B cell (primary cell): ENCODE measurements around the gene HES7. TPM values are rescaled to one million over a fixed set of nuclear protein-coding genes. Genes with fewer than 3 reads are reported as not detected.
"Not testable (repeated sequence)": the region's sequence is repeated elsewhere in the genome, so short reads cannot be mapped to it uniquely, and the experiment has no call there.

ENCODE experiments used
- ATAC-seq: fragments of 200-7000 bp; cut with Tn5 transposase; one replicate; pipeline ENCODE4 v1.10.0; 2021; ENCODE audit warnings: low read depth, mild to moderate bottlenecking, moderate number of reproducible peaks, moderate library complexity
- CTCF ChIA-PET: fragments of 350-600 bp; sonication (Branson Sonifier 250); formaldehyde crosslinking; loops from one replicate; lab custom pipeline; 2021; ENCODE audit warnings: antibody characterized with exemption, inconsistent platforms; lab: Charles Lee
- POLR2A ChIA-PET: fragments of 350-600 bp; sonication (Branson Sonifier 250); formaldehyde crosslinking; loops from one replicate; lab custom pipeline; 2021; ENCODE audit warnings: antibody characterized with exemption; lab: Charles Lee
- DNase-seq: peaks from one replicate; pipeline ENCODE4 v3.0.0; 2013
- H2AFZ ChIP-seq: 2 replicates; pipeline ENCODE4 v1.6.1; 2012; ENCODE audit warnings: mild to moderate bottlenecking, low read depth, low read length; ENCODE audit not compliant: insufficient read depth, poor library complexity, severe bottlenecking
- H3K27ac ChIP-seq, 2 donors: 1 replicate in 1 of 2; 2 replicates in 1 of 2; pipeline ENCODE4 v1.5.1; 2012 to 2013; ENCODE audit warnings: low read length in 2 of 2, mild to moderate bottlenecking in 2 of 2, moderate library complexity in 1 of 2
- H3K27me3 ChIP-seq, 4 experiments: fragments of 200-600 bp in 1 of 4; sonication (generic) in 1 of 4; replicated peaks in 1 of 4; 1 replicate in 2 of 4; 2 replicates in 2 of 4; pipeline versions ENCODE4 v1.6.1 to v1.7.0; 2013 to 2016; ENCODE audit warnings: low read length in 3 of 4, mild to moderate bottlenecking in 2 of 4, mixed read lengths in 1 of 4, moderate library complexity in 1 of 4; ENCODE audit not compliant: insufficient read depth in 4 of 4, control insufficient read depth in 3 of 4; ENCODE audit errors: control extremely low read depth in 1 of 4
- H3K36me3 ChIP-seq, 2 experiments: replicated peaks in 1 of 2; 1 replicate in 1 of 2; 2 replicates in 1 of 2; pipeline versions ENCODE4 v1.6.1 to v1.7.1; 2013; ENCODE audit warnings: low read length in 1 of 2; ENCODE audit not compliant: insufficient read depth in 2 of 2, control insufficient read depth in 1 of 2; ENCODE audit errors: control extremely low read depth in 1 of 2, extremely low read depth in 1 of 2
- H3K4me1 ChIP-seq, 2 donors: fragments of 200-600 bp in 1 of 2; sonication (generic) in 1 of 2; 1 replicate in 1 of 2; 2 replicates in 1 of 2; pipeline versions ENCODE4 v1.5.1 to v1.6.1; 2013 to 2017; ENCODE audit warnings: low read length in 2 of 2; ENCODE audit not compliant: control insufficient read depth in 2 of 2, insufficient read depth in 2 of 2
- H3K4me2 ChIP-seq: replicated peaks from 2 replicates; pipeline ENCODE3; 2012; ENCODE audit warnings: mild to moderate bottlenecking, low read depth, low read length; ENCODE audit not compliant: poor library complexity, severe bottlenecking
- H3K4me3 ChIP-seq, 5 experiments: fragments of 200-600 bp in 1 of 5; sonication (generic) in 1 of 5; 1 replicate in 3 of 5; 2 replicates in 2 of 5; pipeline versions ENCODE4 v1.5.1 to v1.7.0; 2011 to 2016; ENCODE audit warnings: low read length in 4 of 5, mild to moderate bottlenecking in 4 of 5, low read depth in 2 of 5, control low read depth in 1 of 5, moderate library complexity in 1 of 5; ENCODE audit not compliant: insufficient read depth in 1 of 5; ENCODE audit errors: control extremely low read depth in 1 of 5, extremely low read depth in 1 of 5
- H3K79me2 ChIP-seq: fragments of 200-600 bp; sonication (generic); one replicate; pipeline ENCODE4 v1.6.0; 2016; ENCODE audit warnings: low read length; ENCODE audit not compliant: control insufficient read depth, insufficient read depth
- H3K9ac ChIP-seq: fragments of 200-600 bp; sonication (generic); 2 replicates; pipeline ENCODE4 v1.6.1; 2017; ENCODE audit warnings: mild to moderate bottlenecking, low read length, moderate library complexity
- H3K9me3 ChIP-seq, 3 donors: one replicate each; pipeline versions ENCODE4 v1.6.1 to v1.7.1; 2013; ENCODE audit warnings: low read length in 2 of 3; ENCODE audit not compliant: control insufficient read depth in 2 of 3, insufficient read depth in 1 of 3; ENCODE audit errors: control extremely low read depth in 1 of 3
- H4K20me1 ChIP-seq: 2 replicates; pipeline ENCODE4 v1.6.0; 2012; ENCODE audit warnings: mild to moderate bottlenecking, low read length; ENCODE audit not compliant: insufficient read depth, control insufficient read depth, poor library complexity, severe bottlenecking
- H3K27ac Mint-ChIP-seq: one replicate; pipeline ENCODE4 v1.8.0; 2021; ENCODE audit warnings: mixed read lengths
- H3K27me3 Mint-ChIP-seq: one replicate; pipeline ENCODE4 v1.8.0; 2021; ENCODE audit warnings: mixed read lengths
- H3K4me1 Mint-ChIP-seq: one replicate; pipeline ENCODE4 v1.8.0; 2021; ENCODE audit warnings: mixed read lengths
- H3K4me3 Mint-ChIP-seq: one replicate; pipeline ENCODE4 v1.8.0; 2021; ENCODE audit warnings: mixed read lengths
- H3K9me3 Mint-ChIP-seq: one replicate; pipeline ENCODE4 v1.8.0; 2022; ENCODE audit warnings: mixed read lengths; ENCODE audit not compliant: insufficient read depth
- CTCF ChIP-seq: fragments of 200-600 bp; IDR thresholded peaks from one replicate; pipeline ENCODE4 v1.8.0; 2022; ENCODE audit warnings: antibody characterized with exemption, mild to moderate bottlenecking
- EZH2 ChIP-seq: IDR thresholded peaks from 2 replicates; pipeline ENCODE4 v1.6.1; 2012; ENCODE audit warnings: borderline replicate concordance, low read depth, mild to moderate bottlenecking, moderate library complexity, low read length; ENCODE audit not compliant: insufficient read depth, poor library complexity, severe bottlenecking
- WGBS: methylation state at CpG from one replicate; pipeline ENCODE4 v1.1.5; 2013; ENCODE audit warnings: missing lambda C conversion rate; ENCODE audit not compliant: insufficient coverage; 5-methylcytosine and 5-hydroxymethylcytosine counted together
- intact Hi-C: fragments of 100-400 bp; cut with micrococcal nuclease; formaldehyde crosslinking; loops from one replicate; pipeline ENCODE4 v1.10.0; 2022
- polyA plus RNA-seq: library from polyadenylated mRNA; depleted of rRNA; stranded (reverse); fragments of >200 nt; gene quantifications from 2 replicates; pipeline ENCODE4 v1.2.3, GENCODE V29; 2012
- total RNA-seq, 2 donors: library from RNA; stranded (reverse); fragments of 120-200 nt in 1 of 2; gene quantifications; 1 replicate in 1 of 2; 2 replicates in 1 of 2; pipeline versions ENCODE4 v1.2.3 to v1.2.4, GENCODE V29; 2013 to 2022

The HES7 gene
- total and polyA plus RNA-seq, 2 donors (not counting 1 experiment from before 2014, with no cell fraction given), result 0.34 TPM; not detected in 1

GRCh38 chr17:8108972-8109660, 14.8 kb downstream of the HES7 start:
- H3K4me1 ChIP-seq, result peaks cover 10 to 11% of the 10 kb centered on the region in 2 donors
- intact Hi-C loops, result no loop called here
- no peaks in the 10 kb centered on the region for H4K20me1 ChIP-seq
- Mint-ChIP-seq H3K27ac (no peak overlapping the region), H3K9me3 (no peaks in the 10 kb centered on the region), H3K4me3 (peak overlapping the region; percentile 19), H3K27me3 (peaks cover 29% of the 10 kb centered on the region), H3K4me1 (peaks cover 10% of the 10 kb centered on the region)
- H3K27ac ChIP-seq, result no peak overlapping the region
- H3K36me3 ChIP-seq, result no peaks in the 10 kb centered on the region
- H3K9ac ChIP-seq, result no peak overlapping the region
- no peak for DNase-seq
- H3K27me3 ChIP-seq, result peaks cover 0 to 44% (median 26%) of the 10 kb centered on the region in 4 experiments
- CTCF ChIA-PET, result interaction anchor here (0.9 to 20.5 kb wide), 11 partner anchors 8 to 52 kb away, joined by 3 to 360 read pairs (median 15); no protein-coding TSS in a partner anchor
- no peak for ATAC-seq
- no peak for TF ChIP-seq CTCF
- TF ChIP-seq EZH2, result no peak
- H3K4me2 ChIP-seq, result no peak overlapping the region
- 95% methylated on average over 32 of the region's 33 CpGs for WGBS
- no peak overlapping the region for H3K4me3 ChIP-seq
- H3K9me3 ChIP-seq, result peaks cover 0 to 5% (median 0%) of the 10 kb centered on the region in 3 donors
- no peak overlapping the region for H2AFZ ChIP-seq
- no peaks in the 10 kb centered on the region for H3K79me2 ChIP-seq
- POLR2A ChIA-PET, result interaction anchor here (1.0 kb wide), 1 partner anchor 35 kb away, joined by 3 read pairs; no protein-coding TSS in a partner anchor

GRCh38 chr17:8106980-8107379, 16.9 kb downstream of the HES7 start:
- H3K9me3 Mint-ChIP-seq, H2AFZ ChIP-seq, intact Hi-C loops, H3K27ac Mint-ChIP-seq, H3K79me2 ChIP-seq, ATAC-seq, H3K9ac ChIP-seq, H3K9me3 ChIP-seq, H3K27ac ChIP-seq, H3K4me3 Mint-ChIP-seq, H4K20me1 ChIP-seq, H3K36me3 ChIP-seq, H3K4me3 ChIP-seq, H3K4me2 ChIP-seq, H3K4me1 Mint-ChIP-seq, DNase-seq, POLR2A ChIA-PET: not testable (repeated sequence)
- CTCF ChIA-PET, result interaction anchor here (0.8 to 20.5 kb wide), 5 partner anchors 14 to 47 kb away, joined by 3 to 360 read pairs (median 3); no protein-coding TSS in a partner anchor
- H3K27me3 ChIP-seq, result peaks cover 0 to 27% (median 13%) of the 10 kb centered on the region in 4 experiments
- peaks cover 10 to 11% of the 10 kb centered on the region in 2 donors for H3K4me1 ChIP-seq
- WGBS, result 100% methylated on average over 2 of the region's 4 CpGs
- peaks cover 14% of the 10 kb centered on the region for H3K27me3 Mint-ChIP-seq
